ENCODE results near the gene IRF1. TPM values are rescaled to one million over a fixed set of nuclear protein-coding genes. Genes with fewer than 3 reads are reported as not detected.
A peak's percentile ranks its signal among the peaks of the same experiment; 100 is the strongest.

The IRF1 gene
- total and polyA plus RNA-seq, 2 of the 8 experiments (the other 6 are each of a cell fraction or from before 2014, with no cell fraction given): 4.0 to 8.5 TPM

DNA sequence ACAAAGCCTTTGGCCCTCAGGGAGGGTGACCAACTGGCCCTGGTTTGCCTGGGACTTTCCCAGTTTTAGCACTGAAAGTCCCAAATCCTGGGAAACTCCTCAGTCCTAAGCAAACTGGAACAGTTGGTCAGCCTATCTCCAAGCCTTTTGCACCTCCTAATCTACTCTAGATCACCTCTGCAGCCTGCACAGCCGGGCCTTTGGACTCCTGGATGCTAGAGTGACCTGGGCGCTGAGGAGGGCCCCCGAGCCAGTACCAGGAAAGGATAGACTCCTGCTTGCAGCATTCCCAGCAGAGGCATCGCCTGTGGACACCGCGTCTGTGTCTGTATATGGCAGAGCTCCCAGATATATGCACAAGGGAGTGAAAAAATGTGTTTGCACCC, 15.1 kb downstream of the IRF1 start:
- no peak overlapping the region for H3K56ac ChIP-seq (replicated peaks; ENCODE audit: insufficient read length, low read depth, low read length)
- no peak overlapping the region for H3K9ac ChIP-seq (replicated peaks in 1 of 4; ENCODE audit: extremely low read depth in 1 of 4, low read depth in 3 of 4, low read length in 3 of 4)
- no peak overlapping the region for H2BK15ac ChIP-seq (ENCODE audit: low read length)
- H3K9me3 ChIP-seq (ENCODE audit: insufficient read depth in 2 of 2, low read depth in 1 of 2, low read length in 1 of 2): no peaks in the 10 kb centered on the region
- no peak overlapping the region for H3K4me3 ChIP-seq (ENCODE audit: extremely low read depth in 1 of 4, insufficient read depth in 2 of 4, low read depth in 3 of 4, low read length in 4 of 4)
- no peak overlapping the region for H2BK20ac ChIP-seq (ENCODE audit: low read length)
- H3K23ac ChIP-seq (ENCODE audit: insufficient read length): no peak overlapping the region
- no peaks in the 10 kb centered on the region for H3K27me3 ChIP-seq (replicated peaks in 1 of 4; ENCODE audit: control insufficient read depth in 3 of 4, extremely low read depth in 1 of 4, insufficient read depth in 3 of 4, low read length in 3 of 4)
- H3K18ac ChIP-seq (ENCODE audit: extremely low read depth, low read length): no peak overlapping the region
- no peak overlapping the region for H4K5ac ChIP-seq (ENCODE audit: insufficient read length, low read depth, low read length)
- no peak overlapping the region for H3K4me2 ChIP-seq (ENCODE audit: insufficient read depth in 1 of 2, low read depth in 2 of 2, low read length in 2 of 2)
- POLR2A ChIA-PET (ENCODE audit: partially characterized antibody): interaction anchor here (1.1 to 2.9 kb wide), 4 partner anchors 15 to 65 kb away, joined by 4 to 25 read pairs (median 6); partner anchors contain the start of gene IRF1
- H3K79me2 ChIP-seq (ENCODE audit: control insufficient read depth in 1 of 2, insufficient read depth in 2 of 2, low read length in 2 of 2): no peaks in the 10 kb centered on the region
- no peak overlapping the region for H3K4ac ChIP-seq (replicated peaks; ENCODE audit: insufficient read length, low read depth, low read length)
- no peak overlapping the region for H3K27ac ChIP-seq (ENCODE audit: low read depth, low read length)
- TF ChIP-seq E2F6 (IDR thresholded peaks at IDR 0.05) (no peak), SIRT6 (IDR thresholded peaks at IDR 0.05; ENCODE audit: low read length) (no peak), TCF12 (IDR thresholded peaks at IDR 0.05; ENCODE audit: low read depth, low read length) (no peak), SAP30 (IDR thresholded peaks at IDR 0.05; ENCODE audit: insufficient read depth, insufficient replicate concordance, low read length) (no peak), KDM1A (IDR thresholded peaks at IDR 0.05; ENCODE audit: borderline replicate concordance, low read length) (no peak), MAX (IDR thresholded peaks at IDR 0.05) (no peak)
- WGBS, 2 experiments (ENCODE audit: extremely low coverage in 1 of 2, insufficient coverage in 1 of 2, insufficient read length in 1 of 2, insufficient replicate concordance in 2 of 2, low coverage in 1 of 2, low lambda C conversion rate in 2 of 2, missing lambda C conversion rate in 1 of 2): 91% methylated on average over 6 of the region's 6 CpGs; no CpG with 5 or more reads in 1 of the 2 experiments
- H3K36me3 ChIP-seq (ENCODE audit: control insufficient read depth in 2 of 4, insufficient read depth in 4 of 4, low read length in 3 of 4): no peaks in the 10 kb centered on the region
- peaks cover 0 to 7% (median 0%) of the 10 kb centered on the region in 4 experiments; a peak in 1 of 7 replicates for H3K4me1 ChIP-seq (replicated peaks in 1 of 4; ENCODE audit: control insufficient read depth in 3 of 4, insufficient read depth in 4 of 4, low read length in 3 of 4)
- no peak overlapping the region for H3K14ac ChIP-seq (ENCODE audit: insufficient read length)
- H3K23me2 ChIP-seq (ENCODE audit: low read depth, low read length): no peaks in the 10 kb centered on the region
- H2BK12ac ChIP-seq (ENCODE audit: low read depth, low read length): peak overlapping the region; percentile 92; the same call in 1 of the 2 replicates
- H2BK5ac ChIP-seq (ENCODE audit: low read depth, low read length): peak overlapping the region; percentile 49; the same call in 1 of the 2 replicates
- H3K79me1 ChIP-seq (ENCODE audit: low read depth, low read length): no peaks in the 10 kb centered on the region
- H4K20me1 ChIP-seq (replicated peaks in 1 of 2; ENCODE audit: control insufficient read depth in 1 of 2, insufficient read depth in 2 of 2, low read length in 2 of 2): no peaks in the 10 kb centered on the region
- H2AFZ ChIP-seq (ENCODE audit: low read length): no peak overlapping the region
- no peak for DNase-seq (ENCODE audit: low read depth in 1 of 2, low spot score in 2 of 2)
- no peak overlapping the region for H4K91ac ChIP-seq (replicated peaks; ENCODE audit: insufficient read length, low read length)
- CTCF ChIA-PET (ENCODE audit: partially characterized antibody): interaction anchor here (1.1 to 9.6 kb wide), 12 partner anchors 11 to 65 kb away, joined by 3 to 77 read pairs (median 7); partner anchors contain the start of gene IRF1
- H2BK120ac ChIP-seq (replicated peaks; ENCODE audit: low read depth, low read length): no peak overlapping the region
- H4K8ac ChIP-seq (ENCODE audit: extremely low read depth, insufficient read depth, low read length): no peak overlapping the region
- no peak overlapping the region for H2AK5ac ChIP-seq (ENCODE audit: low read depth, low read length)
- no peak for FAIRE-seq

All from H1 (cell line).